ENCODE results near the gene PLD6. TPM values are rescaled to one million over a fixed set of nuclear protein-coding genes. Genes with fewer than 3 reads are reported as not detected.

Gene PLD6
- total RNA-seq, 3 donors from 2014 or later (not counting 1 experiment from before 2014, with no cell fraction given) = 0.45 to 1.7 (median 0.84) TPM

GRCh38 chr17:17154981-17155380 lies 51.2 kb downstream of the PLD6 start:
- peak overlapping the region in 1 of 2 donors; percentile 51 for H3K27ac Mint-ChIP-seq
- H3K36me3 Mint-ChIP-seq = peaks cover 5% of the 10 kb centered on the region
- no peak for ATAC-seq
- H3K9me3 Mint-ChIP-seq = no peaks in the 10 kb centered on the region
- DNase-seq = peak in 1 of 2 donors; percentile 47
- Histone ChIP-seq H3K36me3 (ENCODE audit: control insufficient read depth, insufficient read depth, low read length) (peaks cover 75% of the 10 kb centered on the region), H3K9me3 (ENCODE audit: control insufficient read depth, insufficient read depth, low read length) (no peaks in the 10 kb centered on the region), H3K27ac (ENCODE audit: low read length) (no peak overlapping the region), H3K4me3 (ENCODE audit: low read length) (no peak overlapping the region), H3K4me1 (ENCODE audit: control insufficient read depth, insufficient read depth, low read length) (peaks cover 25% of the 10 kb centered on the region), H3K27me3 (ENCODE audit: control insufficient read depth, insufficient read depth, low read length) (no peaks in the 10 kb centered on the region)
- peaks cover 21 to 34% of the 10 kb centered on the region in 2 donors for H3K4me1 Mint-ChIP-seq
- intact Hi-C loops (cut with micrococcal nuclease) = no loop called here
- no peaks in the 10 kb centered on the region for H3K27me3 Mint-ChIP-seq (ENCODE audit: low read depth in 2 of 2)
- WGBS (ENCODE audit: insufficient coverage) = 49% methylated on average over 8 of the region's 8 CpGs
- no peak for TF ChIP-seq CTCF (IDR thresholded peaks at IDR 0.05)
- H3K4me3 Mint-ChIP-seq = no peak overlapping the region

- H3K27me3 Mint-ChIP-seq (ENCODE audit: low read depth in 2 of 2) = no peaks in the 10 kb centered on the region
- Histone ChIP-seq H3K9me3 (ENCODE audit: control insufficient read depth, insufficient read depth, low read length) (no peaks in the 10 kb centered on the region), H3K4me1 (ENCODE audit: control insufficient read depth, insufficient read depth, low read length) (peaks cover 25% of the 10 kb centered on the region), H3K36me3 (ENCODE audit: control insufficient read depth, insufficient read depth, low read length) (peaks cover 71% of the 10 kb centered on the region), H3K27me3 (ENCODE audit: control insufficient read depth, insufficient read depth, low read length) (no peaks in the 10 kb centered on the region), H3K27ac (ENCODE audit: low read length) (no peak overlapping the region), H3K4me3 (ENCODE audit: low read length) (no peak overlapping the region)
- intact Hi-C loops (cut with micrococcal nuclease) = no loop called here
- ATAC-seq (no peak), DNase-seq (no peak)
- TF ChIP-seq CTCF (IDR thresholded peaks at IDR 0.05) = no peak
- no peak overlapping the region for H3K4me3 Mint-ChIP-seq
- peak overlapping the region in 1 of 2 donors; percentile 51 for H3K27ac Mint-ChIP-seq
- H3K36me3 Mint-ChIP-seq = peaks cover 6% of the 10 kb centered on the region
- H3K4me1 Mint-ChIP-seq = peaks cover 21 to 34% of the 10 kb centered on the region in 2 donors
- no peaks in the 10 kb centered on the region for H3K9me3 Mint-ChIP-seq
- WGBS (ENCODE audit: insufficient coverage) = 89% methylated on average over 5 of the region's 5 CpGs
Measured at GRCh38 chr17:17154556-17154955, 51.6 kb downstream of the PLD6 start.

GRCh38 chr17:17153709-17154108 lies 52.4 kb downstream of the PLD6 start:
- Mint-ChIP-seq H3K4me3 (no peak overlapping the region), H3K36me3 (peaks cover 6% of the 10 kb centered on the region), H3K4me1 (peaks cover 21 to 34% of the 10 kb centered on the region in 2 donors), H3K9me3 (no peaks in the 10 kb centered on the region), H3K27ac (peak overlapping the region in 1 of 2 donors; percentile 57), H3K27me3 (ENCODE audit: low read depth in 2 of 2) (no peaks in the 10 kb centered on the region)
- H3K4me1 ChIP-seq (ENCODE audit: control insufficient read depth, insufficient read depth, low read length) = peaks cover 25% of the 10 kb centered on the region
- TF ChIP-seq CTCF (IDR thresholded peaks at IDR 0.05) = no peak
- WGBS (ENCODE audit: insufficient coverage) = 91% methylated on average over 5 of the region's 7 CpGs
- no peak overlapping the region for H3K4me3 ChIP-seq (ENCODE audit: low read length)
- no peak for ATAC-seq
- DNase-seq = no peak
- H3K36me3 ChIP-seq (ENCODE audit: control insufficient read depth, insufficient read depth, low read length) = peaks cover 65% of the 10 kb centered on the region
- no peaks in the 10 kb centered on the region for H3K27me3 ChIP-seq (ENCODE audit: control insufficient read depth, insufficient read depth, low read length)
- intact Hi-C loops (cut with micrococcal nuclease) = no loop called here
- no peak overlapping the region for H3K27ac ChIP-seq (ENCODE audit: low read length)
- no peaks in the 10 kb centered on the region for H3K9me3 ChIP-seq (ENCODE audit: control insufficient read depth, insufficient read depth, low read length)

GRCh38 chr17:17153071-17153470 lies 53.1 kb downstream of the PLD6 start:
- Histone ChIP-seq H3K4me1 (ENCODE audit: control insufficient read depth, insufficient read depth, low read length) (peaks cover 25% of the 10 kb centered on the region), H3K4me3 (ENCODE audit: low read length) (no peak overlapping the region), H3K9me3 (ENCODE audit: control insufficient read depth, insufficient read depth, low read length) (no peaks in the 10 kb centered on the region), H3K36me3 (ENCODE audit: control insufficient read depth, insufficient read depth, low read length) (peaks cover 68% of the 10 kb centered on the region), H3K27ac (ENCODE audit: low read length) (no peak overlapping the region), H3K27me3 (ENCODE audit: control insufficient read depth, insufficient read depth, low read length) (no peaks in the 10 kb centered on the region)
- intact Hi-C loops (cut with micrococcal nuclease) = no loop called here
- WGBS (ENCODE audit: insufficient coverage) = 80% methylated on average over 9 of the region's 9 CpGs
- peak overlapping the region in 1 of 2 donors; percentile 57 for H3K27ac Mint-ChIP-seq
- H3K4me1 Mint-ChIP-seq = peaks cover 21 to 34% of the 10 kb centered on the region in 2 donors
- H3K9me3 Mint-ChIP-seq = no peaks in the 10 kb centered on the region
- peaks cover 6% of the 10 kb centered on the region for H3K36me3 Mint-ChIP-seq
- DNase-seq (no peak), ATAC-seq (no peak)
- no peaks in the 10 kb centered on the region for H3K27me3 Mint-ChIP-seq (ENCODE audit: low read depth in 2 of 2)
- no peak overlapping the region for H3K4me3 Mint-ChIP-seq
- TF ChIP-seq CTCF (IDR thresholded peaks at IDR 0.05) = no peak

All from natural killer cell (primary cell).